ENCODE results near the gene BBOX1.

The BBOX1 gene

GRCh38 chr11:27055065-27055682, 14.6 kb downstream of the BBOX1 start:
- Histone ChIP-seq H3K4me3 (replicated peaks; ENCODE audit: low read depth, low read length) (no peak overlapping the region), H3K27me3 (replicated peaks; ENCODE audit: control insufficient read depth, insufficient read depth, low read length) (no peaks in the 10 kb centered on the region), H3K36me3 (ENCODE audit: control insufficient read depth, insufficient read depth, low read length) (no peaks in the 10 kb centered on the region)
- TF ChIP-seq, protein P1, sequence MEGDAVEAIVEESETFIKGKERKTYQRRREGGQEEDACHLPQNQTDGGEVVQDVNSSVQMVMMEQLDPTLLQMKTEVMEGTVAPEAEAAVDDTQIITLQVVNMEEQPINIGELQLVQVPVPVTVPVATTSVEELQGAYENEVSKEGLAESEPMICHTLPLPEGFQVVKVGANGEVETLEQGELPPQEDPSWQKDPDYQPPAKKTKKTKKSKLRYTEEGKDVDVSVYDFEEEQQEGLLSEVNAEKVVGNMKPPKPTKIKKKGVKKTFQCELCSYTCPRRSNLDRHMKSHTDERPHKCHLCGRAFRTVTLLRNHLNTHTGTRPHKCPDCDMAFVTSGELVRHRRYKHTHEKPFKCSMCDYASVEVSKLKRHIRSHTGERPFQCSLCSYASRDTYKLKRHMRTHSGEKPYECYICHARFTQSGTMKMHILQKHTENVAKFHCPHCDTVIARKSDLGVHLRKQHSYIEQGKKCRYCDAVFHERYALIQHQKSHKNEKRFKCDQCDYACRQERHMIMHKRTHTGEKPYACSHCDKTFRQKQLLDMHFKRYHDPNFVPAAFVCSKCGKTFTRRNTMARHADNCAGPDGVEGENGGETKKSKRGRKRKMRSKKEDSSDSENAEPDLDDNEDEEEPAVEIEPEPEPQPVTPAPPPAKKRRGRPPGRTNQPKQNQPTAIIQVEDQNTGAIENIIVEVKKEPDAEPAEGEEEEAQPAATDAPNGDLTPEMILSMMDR (IDR thresholded peaks at IDR 0.05; ENCODE audit: insufficient read depth, low read length, poor library complexity, severe bottlenecking), result no peak
- no peak for DNase-seq (ENCODE audit: extremely low read depth, insufficient read length)

DNA sequence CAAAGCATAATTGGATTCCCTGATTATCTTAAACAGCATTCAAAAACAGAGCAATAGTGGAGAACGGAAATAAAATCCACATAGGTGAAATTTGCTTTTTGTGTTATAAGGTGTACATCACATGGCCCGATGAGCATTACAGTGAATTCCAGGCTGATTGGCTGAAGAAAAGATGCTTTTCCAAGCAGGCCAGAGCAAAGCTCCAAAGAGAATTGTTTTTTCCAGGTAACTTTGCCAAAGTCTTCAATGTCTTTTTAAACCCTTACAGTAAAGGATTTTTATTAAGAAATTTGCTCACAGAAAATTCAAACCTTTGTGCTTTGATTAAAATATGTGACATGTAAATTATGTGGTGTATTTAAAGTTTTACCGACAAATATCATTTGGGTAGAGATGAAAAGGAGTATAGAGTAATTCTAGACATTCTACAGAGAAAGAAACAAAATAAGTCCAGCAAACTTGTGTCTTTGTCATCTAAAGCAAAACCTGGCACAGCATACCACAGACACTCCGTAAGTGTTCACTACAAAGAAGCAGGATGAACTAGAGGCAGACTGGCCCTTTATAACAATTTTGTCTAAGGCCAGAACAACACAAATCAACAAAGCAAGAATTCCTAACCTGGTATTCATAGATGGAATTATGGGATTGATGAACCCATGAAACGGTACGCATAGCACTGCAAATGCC, 16.6 kb downstream of the BBOX1 start:
- TF ChIP-seq, protein P1 (IDR thresholded peaks at IDR 0.05; ENCODE audit: insufficient read depth, low read length, poor library complexity, severe bottlenecking), result no peak
- Histone ChIP-seq H3K36me3 (ENCODE audit: control insufficient read depth, insufficient read depth, low read length) (no peaks in the 10 kb centered on the region), H3K27me3 (replicated peaks; ENCODE audit: control insufficient read depth, insufficient read depth, low read length) (no peaks in the 10 kb centered on the region), H3K4me3 (replicated peaks; ENCODE audit: low read depth, low read length) (no peak overlapping the region)
- DNase-seq (ENCODE audit: extremely low read depth, insufficient read length), result no peak

DNA sequence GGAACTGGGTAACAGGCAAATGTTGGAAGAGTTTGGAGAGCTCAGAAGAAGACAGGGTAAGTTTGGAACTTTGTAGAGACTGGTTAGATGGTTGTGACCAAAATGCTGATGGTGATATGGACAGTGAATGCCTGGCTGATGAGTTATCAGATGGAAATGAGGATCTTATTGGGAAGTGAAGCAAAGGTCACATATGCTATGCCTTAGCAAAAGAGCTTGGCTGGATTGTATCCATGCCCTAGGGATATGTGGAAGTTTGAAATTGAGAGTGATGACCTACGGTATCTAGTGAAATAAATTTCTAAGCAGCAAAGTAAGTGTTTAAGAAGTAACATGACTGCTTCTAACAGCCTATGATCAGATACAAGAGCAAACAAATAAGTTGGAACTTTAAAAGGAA, 17.8 kb downstream of the BBOX1 start:
- no peaks in the 10 kb centered on the region for H3K27me3 ChIP-seq (replicated peaks; ENCODE audit: control insufficient read depth, insufficient read depth, low read length)
- no peak for DNase-seq (ENCODE audit: extremely low read depth, insufficient read length)
- no peaks in the 10 kb centered on the region for H3K36me3 ChIP-seq (ENCODE audit: control insufficient read depth, insufficient read depth, low read length)
- TF ChIP-seq, protein P1 (IDR thresholded peaks at IDR 0.05; ENCODE audit: insufficient read depth, low read length, poor library complexity, severe bottlenecking), result no peak
- H3K4me3 ChIP-seq (replicated peaks; ENCODE audit: low read depth, low read length), result no peak overlapping the region

DNA sequence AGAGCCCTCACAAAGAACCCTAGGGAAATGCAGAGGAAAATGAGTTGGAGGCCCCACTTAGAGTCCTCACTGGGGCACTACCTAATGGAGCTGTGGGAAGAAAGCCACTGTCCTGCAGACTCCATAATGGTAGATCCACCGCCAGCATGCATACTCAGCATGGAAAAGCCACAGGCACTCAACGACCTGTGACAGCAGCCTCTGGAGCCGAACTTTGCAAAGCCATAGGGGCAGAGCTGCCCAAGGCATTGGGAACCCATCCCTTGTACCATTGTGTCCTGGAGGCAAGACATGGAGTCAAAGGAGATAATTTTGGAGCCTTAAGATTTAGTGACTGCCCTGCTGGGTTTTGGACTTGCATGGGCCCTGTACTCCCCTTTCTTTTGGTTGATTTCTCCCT, 18.8 kb downstream of the BBOX1 start:
- Histone ChIP-seq H3K36me3 (ENCODE audit: control insufficient read depth, insufficient read depth, low read length) (no peaks in the 10 kb centered on the region), H3K27me3 (replicated peaks; ENCODE audit: control insufficient read depth, insufficient read depth, low read length) (no peaks in the 10 kb centered on the region), H3K4me3 (replicated peaks; ENCODE audit: low read depth, low read length) (no peak overlapping the region)
- DNase-seq (ENCODE audit: extremely low read depth, insufficient read length), result no peak
- TF ChIP-seq, protein P1 (IDR thresholded peaks at IDR 0.05; ENCODE audit: insufficient read depth, low read length, poor library complexity, severe bottlenecking), result no peak

DNA sequence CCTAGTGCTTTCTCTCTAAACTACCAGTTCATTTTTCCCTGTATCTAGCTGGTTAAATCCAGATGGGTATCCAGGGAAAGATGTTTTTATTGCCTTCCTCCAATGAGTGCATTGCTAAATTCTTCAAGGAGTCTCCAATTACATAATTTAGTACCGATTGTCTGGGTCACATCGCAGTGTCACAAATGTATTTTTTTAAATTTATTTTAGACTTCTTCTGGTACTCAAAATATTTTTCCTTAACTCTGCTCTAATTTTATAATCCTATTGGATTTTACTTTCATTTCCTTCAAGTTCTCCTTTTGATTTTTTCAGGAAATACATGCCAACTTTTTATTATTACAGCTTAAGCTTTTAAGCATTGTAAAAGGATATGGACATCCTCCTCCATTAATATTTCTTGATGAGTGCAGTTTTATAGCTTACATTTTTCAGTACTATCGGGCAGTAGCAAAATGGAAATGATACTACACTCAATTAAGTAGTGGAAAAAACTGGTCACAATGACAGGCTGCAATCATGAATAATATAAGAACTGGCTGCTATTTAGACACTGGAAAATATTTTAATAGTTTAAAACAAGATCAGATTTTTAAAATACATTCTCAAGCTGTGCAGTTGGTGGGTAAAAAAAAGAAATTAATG, 20.3 kb downstream of the BBOX1 start:
- H3K36me3 ChIP-seq (ENCODE audit: control insufficient read depth, insufficient read depth, low read length), result no peaks in the 10 kb centered on the region
- DNase-seq (ENCODE audit: extremely low read depth, insufficient read length), result no peak
- TF ChIP-seq, protein P1 (IDR thresholded peaks at IDR 0.05; ENCODE audit: insufficient read depth, low read length, poor library complexity, severe bottlenecking), result no peak

More for the DNA sequence above, 20.3 kb downstream of the BBOX1 start:
- no peak overlapping the region for H3K4me3 ChIP-seq (replicated peaks; ENCODE audit: low read depth, low read length)
- H3K27me3 ChIP-seq (replicated peaks; ENCODE audit: control insufficient read depth, insufficient read depth, low read length), result no peaks in the 10 kb centered on the region
